ENCODE results near the gene RDH8. TPM values are rescaled to one million over a fixed set of nuclear protein-coding genes. Genes with fewer than 3 reads are reported as not detected.
A peak's percentile ranks its signal among the peaks of the same experiment; 100 is the strongest.

RDH8 gene
- not detected in 2 replicates for total RNA-seq (ENCODE audit: low replicate concordance)

GRCh38 chr19:10013316-10013715, at the start of gene RDH8:
Gene RDH8, plus strand, starts transcription at chr19:10013483. Its CDS starts 15 bp downstream, at chr19:10013498.
- H3F3A ChIP-seq (ENCODE audit: low read depth) = no peaks in the 10 kb centered on the region
- H3K79me2 ChIP-seq (ENCODE audit: low read depth) = no peaks in the 10 kb centered on the region
- H3K9me3 Mint-ChIP-seq = peaks cover 6% of the 10 kb centered on the region
- H3K9ac ChIP-seq = no peak within 1 kb of the TSS
- H2AFZ ChIP-seq (replicated peaks) = no peak within 1 kb of the TSS
- H3K4me3 ChIP-seq = no peak within 1 kb of the TSS
- no peak within 1 kb of the TSS for H3K27ac ChIP-seq
- H3K4me1 ChIP-seq = no peaks in the 10 kb centered on the region
- H3K27me3 ChIP-seq = peaks cover 63% of the 10 kb centered on the region
- H3K27me3 Mint-ChIP-seq (ENCODE audit: insufficient read depth, low read depth) = peaks cover 37% of the 10 kb centered on the region
- H3K36me3 ChIP-seq = no peaks in the 10 kb centered on the region
- no peak within 1 kb of the TSS for H3K27ac Mint-ChIP-seq
- no peak for TF ChIP-seq EZH2 (IDR thresholded peaks at IDR 0.05)
- no peak for TF ChIP-seq EZH2phosphoT487 (IDR thresholded peaks at IDR 0.05)
- no peak for TF ChIP-seq CTCF (IDR thresholded peaks at IDR 0.05)
- H4K20me1 ChIP-seq (ENCODE audit: low read depth) = peaks cover 22% of the 10 kb centered on the region
- DNase-seq (ENCODE audit: low spot score) = no peak
- H3K4me2 ChIP-seq = no peak within 1 kb of the TSS
- no peaks in the 10 kb centered on the region for H3K36me3 Mint-ChIP-seq
- H3K9me3 ChIP-seq (ENCODE audit: low read depth) = no peaks in the 10 kb centered on the region
- peaks cover 17% of the 10 kb centered on the region for H3K4me1 Mint-ChIP-seq
- H3K4me3 Mint-ChIP-seq = no peak within 1 kb of the TSS

GRCh38 chr19:9966024-9966423, 47.3 kb upstream of the RDH8 start:
- Histone ChIP-seq H3K79me2 (ENCODE audit: low read depth) (no peaks in the 10 kb centered on the region), H3F3A (ENCODE audit: low read depth) (no peaks in the 10 kb centered on the region), H3K4me3 (peak overlapping the region; percentile 21), H3K27me3 (peaks cover 40% of the 10 kb centered on the region), H3K36me3 (no peaks in the 10 kb centered on the region), H3K27ac (no peak overlapping the region), H3K4me1 (no peaks in the 10 kb centered on the region), H2AFZ (replicated peaks) (peak overlapping the region; percentile 82), H3K9me3 (ENCODE audit: low read depth) (no peaks in the 10 kb centered on the region), H3K4me2 (peak overlapping the region; percentile 61), H3K9ac (no peak overlapping the region), H4K20me1 (ENCODE audit: low read depth) (no peaks in the 10 kb centered on the region)
- Mint-ChIP-seq H3K36me3 (peaks cover under 1% of the 10 kb centered on the region), H3K9me3 (no peaks in the 10 kb centered on the region), H3K4me1 (peaks cover 3% of the 10 kb centered on the region), H3K27ac (no peak overlapping the region), H3K27me3 (ENCODE audit: insufficient read depth, low read depth) (peaks cover 25% of the 10 kb centered on the region), H3K4me3 (no peak overlapping the region)
- DNase-seq (ENCODE audit: low spot score) = no peak
- no peak for TF ChIP-seq CTCF (IDR thresholded peaks at IDR 0.05)
- TF ChIP-seq EZH2phosphoT487 (IDR thresholded peaks at IDR 0.05) = peak; percentile 40

GRCh38 chr19:9966448-9966847, 46.8 kb upstream of the RDH8 start:
- no peaks in the 10 kb centered on the region for H3K36me3 ChIP-seq
- no peaks in the 10 kb centered on the region for H3K4me1 ChIP-seq
- H3K27me3 ChIP-seq = peaks cover 40% of the 10 kb centered on the region
- Mint-ChIP-seq H3K4me1 (peaks cover 3% of the 10 kb centered on the region), H3K27ac (no peak overlapping the region), H3K27me3 (ENCODE audit: insufficient read depth, low read depth) (peaks cover 25% of the 10 kb centered on the region), H3K9me3 (no peaks in the 10 kb centered on the region), H3K4me3 (no peak overlapping the region), H3K36me3 (no peaks in the 10 kb centered on the region)
- peak; percentile 39 for DNase-seq (ENCODE audit: low spot score)
- H3K4me3 ChIP-seq = peak overlapping the region; percentile 21
- H3F3A ChIP-seq (ENCODE audit: low read depth) = no peaks in the 10 kb centered on the region
- no peaks in the 10 kb centered on the region for H3K79me2 ChIP-seq (ENCODE audit: low read depth)
- peak overlapping the region; percentile 82 for H2AFZ ChIP-seq (replicated peaks)
- no peak overlapping the region for H3K9ac ChIP-seq
- H3K27ac ChIP-seq = no peak overlapping the region
- H3K9me3 ChIP-seq (ENCODE audit: low read depth) = no peaks in the 10 kb centered on the region
- H3K4me2 ChIP-seq = peak overlapping the region; percentile 61
- no peaks in the 10 kb centered on the region for H4K20me1 ChIP-seq (ENCODE audit: low read depth)
- TF ChIP-seq EZH2phosphoT487 (IDR thresholded peaks at IDR 0.05) (no peak), EZH2 (IDR thresholded peaks at IDR 0.05) (peak; percentile 60)

- no peaks in the 10 kb centered on the region for H4K20me1 ChIP-seq (ENCODE audit: low read depth)
- no peaks in the 10 kb centered on the region for H3K36me3 ChIP-seq
- H3K9me3 ChIP-seq (ENCODE audit: low read depth) = no peaks in the 10 kb centered on the region
- no peak overlapping the region for H3K9ac ChIP-seq
- peaks cover 40% of the 10 kb centered on the region for H3K27me3 ChIP-seq
- Mint-ChIP-seq H3K36me3 (no peaks in the 10 kb centered on the region), H3K9me3 (no peaks in the 10 kb centered on the region), H3K27ac (no peak overlapping the region), H3K4me1 (peaks cover 3% of the 10 kb centered on the region), H3K27me3 (ENCODE audit: insufficient read depth, low read depth) (peaks cover 29% of the 10 kb centered on the region), H3K4me3 (peak overlapping the region; percentile 3)
- H3K4me1 ChIP-seq = no peaks in the 10 kb centered on the region
- H3K4me3 ChIP-seq = no peak overlapping the region
- H3K27ac ChIP-seq = no peak overlapping the region
- DNase-seq (ENCODE audit: low spot score) = no peak
- no peaks in the 10 kb centered on the region for H3K79me2 ChIP-seq (ENCODE audit: low read depth)
- TF ChIP-seq EZH2phosphoT487 (IDR thresholded peaks at IDR 0.05) (no peak), CTCF (IDR thresholded peaks at IDR 0.05) (no peak), EZH2 (IDR thresholded peaks at IDR 0.05) (no peak)
- no peak overlapping the region for H3K4me2 ChIP-seq
- no peak overlapping the region for H2AFZ ChIP-seq (replicated peaks)
- H3F3A ChIP-seq (ENCODE audit: low read depth) = no peaks in the 10 kb centered on the region
Measured at GRCh38 chr19:9967326-9967725, 46.0 kb upstream of the RDH8 start.
